CD8-positive, alpha-beta memory T cell (primary cell): ENCODE results near the gene UGGT1. TPM values are rescaled to one million over a fixed set of nuclear protein-coding genes. Genes with fewer than 3 reads are reported as not detected.
"Not testable (repeated sequence)": the region's sequence is repeated elsewhere in the genome, so short reads cannot be mapped to it uniquely, and the experiment has no call there.

Source experiments
- CTCF ChIA-PET: fragments of 350-600 bp; sonication (Branson Sonifier 250); formaldehyde crosslinking; loops from one replicate; lab custom pipeline; 2021; ENCODE audit warnings: antibody characterized with exemption; lab: Charles Lee
- POLR2A ChIA-PET: fragments of 350-600 bp; sonication (Branson Sonifier 250); formaldehyde crosslinking; loops from one replicate; lab custom pipeline; 2021; ENCODE audit warnings: antibody characterized with exemption; lab: Charles Lee
- DNase-seq, 5 donors: peaks; one replicate each; pipeline versions ENCODE4 v3.0.0 to v3.0.0-alpha.2; 2020 to 2022; ENCODE audit warnings: mixed read lengths in 1 of 5
- H3K27ac ChIP-seq: one replicate; pipeline ENCODE4 v1.7.0; 2013; ENCODE audit warnings: low read depth, mild to moderate bottlenecking, low read length, moderate library complexity
- H3K27me3 ChIP-seq: 2 replicates; pipeline ENCODE4 v1.7.0; 2013; ENCODE audit warnings: low read length, mild to moderate bottlenecking; ENCODE audit not compliant: insufficient read depth, poor library complexity, severe bottlenecking
- H3K36me3 ChIP-seq: 2 replicates; pipeline ENCODE4 v1.7.0; 2013; ENCODE audit warnings: mild to moderate bottlenecking, low read length, moderate library complexity; ENCODE audit not compliant: insufficient read depth
- H3K4me1 ChIP-seq: 2 replicates; pipeline ENCODE4 v1.7.0; 2013; ENCODE audit warnings: mild to moderate bottlenecking, low read length, moderate library complexity; ENCODE audit not compliant: insufficient read depth
- H3K4me3 ChIP-seq: 2 replicates; pipeline ENCODE4 v1.7.0; 2013; ENCODE audit warnings: mild to moderate bottlenecking, low read length
- H3K9me3 ChIP-seq: 2 replicates; pipeline ENCODE4 v1.7.0; 2013; ENCODE audit warnings: mild to moderate bottlenecking, low read length
- H3K27ac Mint-ChIP-seq, 8 donors: one replicate each; pipeline ENCODE4 v1.8.0; 2020 to 2021; ENCODE audit warnings: mixed read lengths in 8 of 8, mild to moderate bottlenecking in 6 of 8, inconsistent platforms in 3 of 8, moderate library complexity in 3 of 8
- H3K27me3 Mint-ChIP-seq, 2 donors: one replicate each; pipeline ENCODE4 v1.8.0; 2020 to 2021; ENCODE audit warnings: mixed read lengths in 2 of 2, mild to moderate bottlenecking in 1 of 2, moderate library complexity in 1 of 2
- H3K36me3 Mint-ChIP-seq, 3 donors: one replicate each; pipeline ENCODE4 v1.8.0; 2020 to 2021; ENCODE audit warnings: mixed read lengths in 3 of 3, inconsistent platforms in 1 of 3, mild to moderate bottlenecking in 1 of 3
- H3K4me1 Mint-ChIP-seq, 3 donors: one replicate each; pipeline ENCODE4 v1.8.0; 2020 to 2021; ENCODE audit warnings: mixed read lengths in 3 of 3, inconsistent platforms in 1 of 3, mild to moderate bottlenecking in 1 of 3
- H3K4me3 Mint-ChIP-seq, 7 donors: one replicate each; pipeline ENCODE4 v1.8.0; 2020 to 2021; ENCODE audit warnings: mixed read lengths in 7 of 7, mild to moderate bottlenecking in 6 of 7, moderate library complexity in 4 of 7, inconsistent platforms in 2 of 7
- H3K9me3 Mint-ChIP-seq, 5 donors: one replicate each; pipeline ENCODE4 v1.8.0; 2020 to 2022; ENCODE audit warnings: mixed read lengths in 5 of 5, mild to moderate bottlenecking in 3 of 5, moderate library complexity in 2 of 5, inconsistent platforms in 1 of 5
- polyA plus RNA-seq: library from polyadenylated mRNA; unstranded; fragments of 300-500 nt; fragmentation: Illumina TruSeq; gene quantifications from one replicate; pipeline ENCODE4 v1.2.3, GENCODE V29; 2021
- total RNA-seq, 2 experiments: library from RNA; stranded (reverse); gene quantifications; one replicate each; pipeline ENCODE4 v1.2.3, GENCODE V29; 2021

The UGGT1 gene
- total and polyA plus RNA-seq, 3 experiments from 2014 or later = 16.9 to 55.8 (median 54.0) TPM

DNA sequence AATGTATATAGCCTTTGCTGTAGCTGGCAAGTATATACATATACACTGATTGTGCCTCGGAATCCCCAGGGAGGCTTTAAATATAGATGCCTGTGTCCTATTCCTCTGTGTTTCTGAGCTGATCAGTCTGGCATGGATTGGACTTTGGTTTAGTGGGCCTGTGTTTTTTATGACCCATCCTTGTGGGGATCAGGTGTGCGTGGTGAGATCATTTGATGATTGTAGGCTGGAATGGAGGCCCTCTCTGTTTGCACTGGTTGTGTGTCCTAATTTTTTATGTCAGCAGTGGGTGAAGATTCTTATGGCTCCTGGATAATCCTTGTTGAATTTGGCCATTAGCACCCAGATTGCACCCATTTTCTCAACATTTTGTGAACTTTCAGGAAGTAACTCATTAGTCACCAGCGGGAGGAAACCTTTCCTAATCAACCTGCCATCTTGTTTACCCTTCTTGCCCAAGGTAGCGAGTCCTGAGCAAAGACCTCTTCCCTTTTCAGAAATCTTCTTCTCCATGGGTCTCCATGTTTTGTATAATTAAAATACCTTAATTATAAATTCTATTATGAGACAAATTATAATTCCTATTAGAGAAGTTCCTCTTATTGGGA lies 75.8 kb downstream of the UGGT1 start:
- no peak overlapping the region for H3K27ac ChIP-seq
- no peaks in the 10 kb centered on the region for H3K27me3 ChIP-seq
- Mint-ChIP-seq H3K27ac (no peak overlapping the region), H3K27me3 (no peaks in the 10 kb centered on the region), H3K4me1 (peaks cover 4 to 12% (median 5%) of the 10 kb centered on the region in 3 donors), H3K4me3 (no peak overlapping the region), H3K9me3 (no peaks in the 10 kb centered on the region), H3K36me3 (peaks cover 5 to 86% (median 26%) of the 10 kb centered on the region in 3 donors)
- H3K36me3 ChIP-seq = peaks cover 48% of the 10 kb centered on the region
- H3K4me3 ChIP-seq = no peak overlapping the region
- no peak for DNase-seq
- POLR2A ChIA-PET = no interaction called here
- H3K9me3 ChIP-seq = no peaks in the 10 kb centered on the region
- CTCF ChIA-PET = no interaction called here
- no peaks in the 10 kb centered on the region for H3K4me1 ChIP-seq

DNA sequence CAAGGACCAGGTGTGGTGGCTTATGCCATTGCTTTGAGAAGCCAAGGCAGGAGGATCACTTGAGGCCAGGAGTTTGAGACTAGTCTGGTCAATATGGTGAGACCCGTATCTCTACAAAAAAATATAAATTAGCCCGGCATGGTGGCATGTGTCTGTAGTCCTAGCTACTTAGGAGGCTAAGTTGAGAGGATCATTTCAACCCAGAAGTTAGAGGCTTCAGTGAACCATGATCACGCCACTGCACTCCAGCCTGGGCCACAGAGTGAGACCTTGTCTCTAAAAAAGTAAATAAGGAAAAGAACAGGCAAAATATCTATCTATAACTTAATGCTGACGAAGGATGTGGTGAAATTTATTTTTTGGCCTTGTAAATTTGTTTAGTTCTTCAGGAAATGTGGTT lies 78.1 kb downstream of the UGGT1 start:
- ChIA-PET CTCF (no interaction called here), POLR2A (no interaction called here)
- H3K9me3 Mint-ChIP-seq = no peaks in the 10 kb centered on the region
- no peak overlapping the region for H3K4me3 ChIP-seq
- no peaks in the 10 kb centered on the region for H3K27me3 ChIP-seq
- no peak overlapping the region for H3K4me3 Mint-ChIP-seq
- H3K27me3 Mint-ChIP-seq = peaks cover 0 to 1% of the 10 kb centered on the region in 2 donors
- H3K27ac ChIP-seq = no peak overlapping the region
- no peak for DNase-seq
- no peaks in the 10 kb centered on the region for H3K9me3 ChIP-seq
- H3K27ac Mint-ChIP-seq = peak overlapping the region in 3 of 8 donors; percentile 22 to 82 (median 54)
- no peaks in the 10 kb centered on the region for H3K4me1 ChIP-seq
- H3K36me3 ChIP-seq = peaks cover 60% of the 10 kb centered on the region
- peaks cover 17 to 94% (median 30%) of the 10 kb centered on the region in 3 donors for H3K36me3 Mint-ChIP-seq
- peaks cover 4 to 12% (median 5%) of the 10 kb centered on the region in 3 donors for H3K4me1 Mint-ChIP-seq

DNA sequence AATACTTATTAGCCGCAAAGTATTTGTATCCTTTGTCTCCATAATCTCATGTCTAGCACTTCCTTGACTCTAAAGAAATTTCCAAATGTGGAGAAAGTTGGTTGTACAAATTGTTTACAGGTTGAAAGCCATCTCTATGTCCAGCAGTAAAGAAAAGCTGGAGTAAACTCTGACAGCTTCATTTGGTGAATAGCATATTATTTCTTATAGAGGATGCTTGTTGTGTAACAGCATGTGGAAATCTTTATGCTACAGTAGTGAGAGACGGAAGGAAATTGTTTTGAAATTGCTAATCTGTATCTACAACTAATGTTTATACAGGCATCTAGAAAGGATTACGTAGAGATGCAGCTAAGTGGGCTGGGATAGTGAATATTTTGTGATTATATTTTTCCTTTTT lies 78.5 kb downstream of the UGGT1 start:
- ChIA-PET POLR2A (no interaction called here), CTCF (no interaction called here)
- DNase-seq = no peak
- Histone ChIP-seq H3K4me1 (no peaks in the 10 kb centered on the region), H3K27me3 (no peaks in the 10 kb centered on the region), H3K9me3 (no peaks in the 10 kb centered on the region), H3K4me3 (no peak overlapping the region), H3K36me3 (peaks cover 60% of the 10 kb centered on the region), H3K27ac (no peak overlapping the region)
- Mint-ChIP-seq H3K9me3 (no peaks in the 10 kb centered on the region), H3K4me1 (peaks cover 4 to 12% (median 5%) of the 10 kb centered on the region in 3 donors), H3K36me3 (peaks cover 17 to 93% (median 29%) of the 10 kb centered on the region in 3 donors), H3K4me3 (no peak overlapping the region), H3K27ac (peak overlapping the region in 2 of 8 donors; percentile 54 to 59), H3K27me3 (peaks cover 0 to 1% of the 10 kb centered on the region in 2 donors)

DNA sequence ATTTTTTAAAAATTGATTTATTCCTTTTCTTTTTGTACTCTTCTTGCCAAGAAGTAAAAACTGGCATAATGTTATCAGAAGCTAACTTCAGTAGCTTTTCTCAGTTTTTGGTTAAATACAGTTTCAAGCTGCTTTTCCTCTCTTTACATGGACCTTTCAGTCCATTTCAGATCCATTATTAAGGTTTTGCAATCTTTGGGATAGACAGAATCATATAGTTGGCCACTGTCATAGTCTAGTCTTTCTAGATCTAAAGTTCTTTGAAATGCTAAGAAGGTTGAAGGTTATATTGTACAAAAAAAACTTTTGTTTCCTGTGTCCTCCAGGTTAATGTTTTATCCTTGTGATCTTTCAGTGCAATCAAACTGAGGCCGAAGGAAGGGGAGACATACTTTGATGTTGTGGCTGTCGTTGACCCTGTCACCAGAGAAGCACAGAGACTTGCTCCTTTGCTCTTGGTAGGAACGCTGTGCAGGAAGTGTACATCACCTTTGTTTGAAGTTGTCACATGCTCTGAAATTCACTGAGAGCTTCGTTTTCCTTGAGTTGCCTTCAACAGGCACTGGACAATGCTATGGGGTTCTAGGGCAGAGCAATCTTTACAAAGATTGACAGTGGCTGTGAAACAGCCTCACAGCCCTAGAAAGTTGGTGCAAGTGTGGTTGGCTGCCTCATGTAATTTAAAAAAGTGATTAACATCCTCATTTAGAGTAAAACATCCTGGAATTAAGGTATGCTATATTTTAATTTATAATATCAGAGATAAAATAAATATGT lies 79.1 kb downstream of the UGGT1 start:
- H3K4me1 ChIP-seq = no peaks in the 10 kb centered on the region
- Mint-ChIP-seq H3K27me3 (peaks cover 0 to 1% of the 10 kb centered on the region in 2 donors), H3K9me3 (no peaks in the 10 kb centered on the region), H3K4me3 (no peak overlapping the region), H3K36me3 (peaks cover 17 to 93% (median 26%) of the 10 kb centered on the region in 3 donors), H3K27ac (peak overlapping the region in 3 of 8 donors; percentile 57 to 64 (median 59)), H3K4me1 (peaks cover 4 to 12% (median 5%) of the 10 kb centered on the region in 3 donors)
- no peak for DNase-seq
- no peaks in the 10 kb centered on the region for H3K27me3 ChIP-seq
- H3K27ac ChIP-seq = no peak overlapping the region
- ChIA-PET POLR2A (no interaction called here), CTCF (no interaction called here)
- H3K9me3 ChIP-seq = no peaks in the 10 kb centered on the region
- H3K4me3 ChIP-seq = no peak overlapping the region
- H3K36me3 ChIP-seq = peaks cover 63% of the 10 kb centered on the region

DNA sequence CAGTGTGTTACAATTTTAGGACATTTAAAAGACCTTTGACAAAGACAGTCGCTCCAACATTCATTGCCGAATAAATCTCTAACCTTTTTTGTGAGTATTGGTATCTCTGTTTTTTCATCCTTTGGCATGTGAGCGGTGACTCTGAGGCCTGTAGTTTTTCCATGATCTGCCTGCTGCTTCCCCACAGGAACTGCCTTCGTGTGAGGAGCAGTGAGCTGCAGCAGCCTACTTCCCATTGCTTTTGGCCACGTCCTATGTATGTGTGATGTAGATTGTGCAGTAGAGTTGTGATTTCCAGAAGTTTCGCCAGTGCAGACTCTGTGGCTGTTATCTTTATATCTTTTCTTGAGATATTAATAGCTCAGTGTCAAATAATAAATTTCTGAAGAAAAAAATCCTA lies 79.8 kb downstream of the UGGT1 start:
- no peak overlapping the region for H3K27ac ChIP-seq
- H3K27me3 ChIP-seq = no peaks in the 10 kb centered on the region
- H3K9me3 Mint-ChIP-seq = no peaks in the 10 kb centered on the region
- H3K36me3 Mint-ChIP-seq = peaks cover 18 to 95% (median 30%) of the 10 kb centered on the region in 3 donors
- peaks cover 0 to 1% of the 10 kb centered on the region in 2 donors for H3K27me3 Mint-ChIP-seq
- no peak overlapping the region for H3K4me3 Mint-ChIP-seq
- peaks cover 66% of the 10 kb centered on the region for H3K36me3 ChIP-seq
- H3K4me1 ChIP-seq = no peaks in the 10 kb centered on the region
- CTCF ChIA-PET = no interaction called here
- no peak for DNase-seq
- POLR2A ChIA-PET = no interaction called here
- peaks cover 4 to 12% (median 5%) of the 10 kb centered on the region in 3 donors for H3K4me1 Mint-ChIP-seq
- no peaks in the 10 kb centered on the region for H3K9me3 ChIP-seq
- no peak overlapping the region for H3K27ac Mint-ChIP-seq
- H3K4me3 ChIP-seq = no peak overlapping the region

DNA sequence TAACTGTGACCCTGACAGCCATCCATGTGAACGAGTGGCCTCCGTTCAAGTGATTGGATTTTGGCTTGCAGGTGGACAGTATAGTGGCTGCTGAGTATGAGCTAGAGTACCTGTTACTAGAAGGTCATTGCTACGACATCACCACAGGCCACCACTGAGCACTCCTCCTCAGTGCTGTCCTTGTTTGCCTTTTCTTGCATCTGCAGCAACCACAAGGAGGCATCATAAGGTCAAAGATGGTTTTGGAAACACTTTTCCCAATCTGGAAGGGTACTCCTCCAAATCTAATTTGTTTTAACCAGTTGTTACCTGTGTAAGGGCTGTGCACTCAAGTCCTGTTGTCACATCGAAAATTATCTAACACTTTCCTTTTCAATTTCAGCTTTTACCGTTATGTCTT lies 81.2 kb downstream of the UGGT1 start:
- Histone ChIP-seq H3K27me3 (no peaks in the 10 kb centered on the region), H3K36me3 (peaks cover 67% of the 10 kb centered on the region), H3K4me3 (no peak overlapping the region), H3K4me1 (no peaks in the 10 kb centered on the region), H3K9me3 (no peaks in the 10 kb centered on the region), H3K27ac (no peak overlapping the region)
- Mint-ChIP-seq H3K4me1 (peaks cover 3 to 12% (median 5%) of the 10 kb centered on the region in 3 donors), H3K27me3 (peaks cover 0 to 1% of the 10 kb centered on the region in 2 donors), H3K27ac (no peak overlapping the region), H3K36me3 (peaks cover 15 to 94% (median 31%) of the 10 kb centered on the region in 3 donors), H3K4me3 (no peak overlapping the region), H3K9me3 (no peaks in the 10 kb centered on the region)
- CTCF ChIA-PET = interaction anchor here (1.0 kb wide), 1 partner anchor 154 kb away, joined by 3 read pairs; no protein-coding TSS in a partner anchor
- POLR2A ChIA-PET = no interaction called here
- no peak for DNase-seq

DNA sequence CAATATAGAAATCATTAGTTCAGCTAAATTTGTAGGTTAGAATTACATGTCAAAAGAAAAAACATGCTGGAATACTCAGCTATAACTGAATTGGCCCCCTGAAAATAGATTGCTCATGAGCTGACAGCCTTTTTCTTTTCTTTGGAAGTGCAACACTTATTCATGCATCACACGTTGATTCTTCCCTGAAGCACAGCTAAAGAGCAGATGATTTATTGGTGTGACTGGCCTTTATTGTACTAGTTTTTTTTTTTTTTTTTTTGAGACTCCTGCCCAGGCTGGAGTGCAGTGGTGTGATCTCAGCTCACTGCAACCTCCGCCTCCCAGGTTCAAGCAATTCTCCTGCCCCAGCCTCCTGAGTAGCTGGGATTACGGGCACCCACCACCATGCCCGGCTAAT lies 83.1 kb downstream of the UGGT1 start:
- H3K27ac ChIP-seq, H3K27ac Mint-ChIP-seq, H3K27me3 ChIP-seq, POLR2A ChIA-PET, CTCF ChIA-PET, H3K4me3 ChIP-seq, H3K9me3 ChIP-seq, H3K27me3 Mint-ChIP-seq, DNase-seq, H3K4me3 Mint-ChIP-seq, H3K4me1 ChIP-seq, H3K4me1 Mint-ChIP-seq, H3K9me3 Mint-ChIP-seq: not testable (repeated sequence)
- peaks cover 19 to 95% (median 39%) of the 10 kb centered on the region in 3 donors for H3K36me3 Mint-ChIP-seq
- H3K36me3 ChIP-seq = peaks cover 79% of the 10 kb centered on the region

DNA sequence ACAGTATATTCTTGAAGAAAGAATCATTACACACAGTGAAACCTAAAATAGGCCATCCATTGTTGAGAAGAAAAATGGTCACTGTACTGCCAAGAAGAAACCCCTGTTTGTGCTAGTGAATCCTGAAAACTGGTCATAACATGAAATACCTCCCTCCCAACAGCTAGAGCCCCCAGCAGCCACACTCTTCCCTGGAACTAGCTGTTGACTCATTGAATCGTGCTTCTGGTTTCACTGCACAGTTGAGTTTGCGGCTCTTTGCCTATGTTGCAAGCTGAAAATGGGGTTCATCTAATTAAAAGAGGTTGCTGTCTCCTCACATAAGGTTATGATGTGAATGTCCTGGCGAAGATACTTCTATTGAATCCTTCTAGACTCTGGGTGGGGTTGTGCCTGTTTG lies 86.3 kb downstream of the UGGT1 start:
- peak overlapping the region in 1 of 8 donors; percentile 34 for H3K27ac Mint-ChIP-seq
- no peak overlapping the region for H3K4me3 Mint-ChIP-seq
- H3K4me1 Mint-ChIP-seq = no peaks in the 10 kb centered on the region
- peaks cover 28 to 96% (median 42%) of the 10 kb centered on the region in 3 donors for H3K36me3 Mint-ChIP-seq
- H3K27ac ChIP-seq = no peak overlapping the region
- H3K36me3 ChIP-seq = peaks cover 88% of the 10 kb centered on the region
- peaks cover 0 to 1% of the 10 kb centered on the region in 2 donors for H3K27me3 Mint-ChIP-seq
- H3K27me3 ChIP-seq = no peaks in the 10 kb centered on the region
- H3K4me1 ChIP-seq = no peaks in the 10 kb centered on the region
- CTCF ChIA-PET = no interaction called here
- POLR2A ChIA-PET = no interaction called here
- DNase-seq = no peak
- no peaks in the 10 kb centered on the region for H3K9me3 ChIP-seq
- no peak overlapping the region for H3K4me3 ChIP-seq
- H3K9me3 Mint-ChIP-seq = no peaks in the 10 kb centered on the region
